AG09319 (cell line): ENCODE data around the gene EBLN1.

ENCODE experiments used
- DNase-seq: peaks from one replicate; pipeline ENCODE4 v3.0.0-alpha.2; 2010; ENCODE audit warnings: low read depth; ENCODE audit errors: extremely low read depth
- CTCF ChIP-seq: IDR thresholded peaks from 2 replicates; pipeline ENCODE4 v1.5.1; 2011; ENCODE audit warnings: low read depth, mild to moderate bottlenecking, inconsistent platforms, low read length, moderate library complexity

The EBLN1 gene

GRCh38 chr10:22183771-22184461 is 33.9 kb downstream of the EBLN1 start:
- DNase-seq = no peak
- TF ChIP-seq CTCF = no peak

GRCh38 chr10:22180724-22181123 is 37.1 kb downstream of the EBLN1 start:
- no peak for DNase-seq

GRCh38 chr10:22174442-22174841 is 43.4 kb downstream of the EBLN1 start:
- no peak for DNase-seq
- no peak for TF ChIP-seq CTCF

More at GRCh38 chr10:22180724-22181123, 37.1 kb downstream of the EBLN1 start:
- no peak for TF ChIP-seq CTCF

DNA sequence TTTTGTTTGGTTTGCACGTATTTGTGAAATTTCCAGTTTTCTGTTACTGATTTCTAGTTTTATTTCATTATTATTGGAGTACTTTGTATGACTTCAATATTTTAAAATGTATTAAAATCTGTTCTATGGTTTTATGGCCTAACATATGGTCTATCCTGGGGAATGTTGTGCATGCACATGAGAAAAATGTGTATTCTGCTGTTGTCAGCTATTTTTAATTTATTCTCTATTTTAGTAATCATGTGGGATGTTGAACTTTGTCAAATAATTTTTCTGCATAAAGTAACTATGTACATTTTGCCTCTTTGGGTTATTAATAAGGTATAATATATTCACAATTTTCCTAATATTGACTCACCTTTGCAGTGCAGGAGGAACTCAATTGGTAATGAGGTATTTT is 46.7 kb downstream of the EBLN1 start:
- no peak for DNase-seq
- TF ChIP-seq CTCF = no peak

- no peak for DNase-seq
- TF ChIP-seq CTCF = no peak
Observed at GRCh38 chr10:22170582-22170981, 47.2 kb downstream of the EBLN1 start.

GRCh38 chr10:22159979-22160378 is 57.8 kb downstream of the EBLN1 start:
- no peak for TF ChIP-seq CTCF
- no peak for DNase-seq

DNA sequence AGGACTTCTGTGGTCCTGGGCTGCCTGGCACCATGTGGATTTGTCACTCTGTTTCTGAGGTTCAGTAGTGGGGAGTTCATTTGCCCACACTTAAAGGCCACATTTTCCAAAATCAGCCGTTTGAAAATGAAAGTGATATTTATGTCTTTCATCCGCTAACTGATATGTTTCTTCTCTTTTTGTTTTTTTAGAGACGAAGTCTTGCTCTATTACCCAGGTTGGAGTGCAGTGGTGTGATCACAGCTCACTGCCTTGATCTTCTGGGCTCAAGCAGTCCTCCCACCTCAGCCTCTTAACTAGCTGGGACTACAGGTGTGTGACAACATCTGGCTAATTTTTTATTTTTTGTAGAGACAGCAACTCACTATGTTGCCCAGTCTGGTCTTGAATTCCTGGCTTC is 58.6 kb downstream of the EBLN1 start:
- no peak for TF ChIP-seq CTCF
- no peak for DNase-seq
